Neural cell (in vitro differentiated cells): ENCODE data around the gene BARD1. TPM values are rescaled to one million over a fixed set of nuclear protein-coding genes. Genes with fewer than 3 reads are reported as not detected.

Experiments
- H2AFZ ChIP-seq: fragments of 200-600, 300-800 bp; sonication (generic), shearing (Covaris generic); 2 replicates; pipeline ENCODE4 v1.6.0; 2014; ENCODE audit warnings: low read depth, mild to moderate bottlenecking, antibody characterized with exemption, low read length, moderate library complexity
- H3F3A ChIP-seq: fragments of 200-600 bp; shearing (Covaris generic); 2 replicates; pipeline ENCODE4 v1.6.1; 2016; ENCODE audit warnings: mild to moderate bottlenecking, moderate library complexity, mixed read lengths, antibody characterized with exemption, low read length; ENCODE audit not compliant: insufficient read depth, poor library complexity, severe bottlenecking
- H3K27ac ChIP-seq: fragments of 200-600, 300-800 bp; sonication (generic), shearing (Covaris generic); 2 replicates; pipeline ENCODE4 v1.5.1; 2014; ENCODE audit warnings: mild to moderate bottlenecking, low read length, moderate library complexity
- H3K27me3 ChIP-seq: fragments of 300-800, 200-600 bp; sonication (generic), shearing (Covaris generic); 2 replicates; pipeline ENCODE4 v1.6.0; 2014; ENCODE audit warnings: mild to moderate bottlenecking, low read depth, low read length, moderate library complexity; ENCODE audit not compliant: insufficient read depth
- H3K36me3 ChIP-seq: fragments of 300-800, 200-600 bp; sonication (generic), shearing (Covaris generic); 2 replicates; pipeline ENCODE4 v1.5.1; 2014; ENCODE audit warnings: mild to moderate bottlenecking, antibody characterized with exemption, low read length, moderate library complexity; ENCODE audit not compliant: insufficient read depth
- H3K4me2 ChIP-seq: fragments of 300-800, 200-600 bp; sonication (generic), shearing (Covaris generic); 2 replicates; pipeline ENCODE4 v1.6.0; 2014; ENCODE audit warnings: mild to moderate bottlenecking, low read length
- H3K4me3 ChIP-seq: fragments of 300-800, 200-600 bp; sonication (generic), shearing (Covaris generic); 2 replicates; pipeline ENCODE4 v1.5.1; 2014; ENCODE audit warnings: mild to moderate bottlenecking, low read length, moderate library complexity
- H3K79me2 ChIP-seq: fragments of 200-600 bp; shearing (Covaris generic); replicated peaks from 2 replicates; pipeline ENCODE4 v1.6.0; 2014; ENCODE audit warnings: mild to moderate bottlenecking, low read length, moderate library complexity; ENCODE audit not compliant: insufficient read depth
- H3K9ac ChIP-seq: fragments of 300-800, 200-600 bp; sonication (generic), shearing (Covaris generic); 2 replicates; pipeline ENCODE4 v1.6.1; 2016; ENCODE audit warnings: mild to moderate bottlenecking, low read length, mixed read lengths
- H3K9me2 ChIP-seq: fragments of 200-600 bp; shearing (Covaris generic); 2 replicates; pipeline ENCODE4 v1.6.1; 2016; ENCODE audit warnings: mild to moderate bottlenecking, low read length, mixed read lengths; ENCODE audit not compliant: insufficient read depth
- H3K9me3 ChIP-seq: fragments of 200-600, 300-800 bp; sonication (generic), shearing (Covaris generic); 2 replicates; pipeline ENCODE4 v1.6.1; 2016; ENCODE audit warnings: mild to moderate bottlenecking, mixed run types, low read length, moderate library complexity, mixed read lengths
- H4K20me1 ChIP-seq: fragments of 200-600 bp; shearing (Covaris generic); 2 replicates; pipeline ENCODE4 v1.6.1; 2016; ENCODE audit warnings: mild to moderate bottlenecking, mixed run types; ENCODE audit not compliant: insufficient read depth
- EP300 ChIP-seq: fragments of 450-650 bp; conservative IDR thresholded peaks from 2 replicates; pipeline ENCODE4 v1.6.1; 2014; ENCODE audit warnings: antibody characterized with exemption, mild to moderate bottlenecking, moderate library complexity; ENCODE audit not compliant: poor library complexity, severe bottlenecking
- EZH2 ChIP-seq: fragments of 200-600, 300-800 bp; shearing (Covaris generic), sonication (generic); IDR thresholded peaks from 2 replicates; pipeline ENCODE4 v1.6.1; 2014; ENCODE audit warnings: antibody characterized with exemption, low read length, borderline replicate concordance, mild to moderate bottlenecking; ENCODE audit not compliant: insufficient read depth, poor library complexity, severe bottlenecking
- MXI1 ChIP-seq: fragments of 450-650 bp; conservative IDR thresholded peaks from 2 replicates; pipeline ENCODE4 v1.6.1; 2014; ENCODE audit warnings: antibody characterized with exemption, mild to moderate bottlenecking; ENCODE audit not compliant: poor library complexity, severe bottlenecking
- POLR2AphosphoS5 ChIP-seq: IDR thresholded peaks from 2 replicates; pipeline ENCODE4 v1.6.1; 2012
- RAD21 ChIP-seq: fragments of 450-650 bp; conservative IDR thresholded peaks from 2 replicates; pipeline ENCODE4 v1.6.1; 2014; ENCODE audit warnings: antibody characterized with exemption, mild to moderate bottlenecking, moderate library complexity
- SMC3 ChIP-seq: fragments of 450-650 bp; conservative IDR thresholded peaks from 2 replicates; pipeline ENCODE4 v1.6.1; 2014; ENCODE audit warnings: antibody characterized with exemption, mild to moderate bottlenecking, moderate library complexity; ENCODE audit not compliant: poor library complexity
- TAF1 ChIP-seq: IDR thresholded peaks from 2 replicates; pipeline ENCODE4 v1.6.1; 2012; ENCODE audit warnings: low read depth
- polyA plus RNA-seq: library from polyadenylated mRNA; depleted of rRNA; stranded (reverse); fragments of >200 nt; gene quantifications from 2 replicates; pipeline ENCODE4 v1.2.3, GENCODE V29; 2014
- TF ChIP-seq, protein P1 (sequence below): fragments of 450-650 bp; IDR thresholded peaks from 2 replicates; pipeline ENCODE4 v1.5.1; 2014; ENCODE audit warnings: antibody characterized with exemption, mild to moderate bottlenecking, moderate library complexity; ENCODE audit not compliant: poor library complexity, severe bottlenecking
- TF ChIP-seq, protein P2 (sequence below): IDR thresholded peaks from 2 replicates; pipeline ENCODE4 v1.6.1; 2012; ENCODE audit warnings: borderline replicate concordance

Gene BARD1
- polyA plus RNA-seq, 1 donor from 2014 or later: 0.57 TPM

- Histone ChIP-seq H3K27ac (no peak overlapping the region), H3K36me3 (no peaks in the 10 kb centered on the region), H3K9ac (no peak overlapping the region), H3K4me2 (no peak overlapping the region), H3K27me3 (no peaks in the 10 kb centered on the region), H4K20me1 (no peaks in the 10 kb centered on the region), H3K79me2 (peaks cover 12% of the 10 kb centered on the region), H2AFZ (no peak overlapping the region), H3K9me2 (no peaks in the 10 kb centered on the region), H3F3A (no peaks in the 10 kb centered on the region), H3K4me3 (no peak overlapping the region), H3K9me3 (no peaks in the 10 kb centered on the region)
- TF ChIP-seq, protein P1, sequence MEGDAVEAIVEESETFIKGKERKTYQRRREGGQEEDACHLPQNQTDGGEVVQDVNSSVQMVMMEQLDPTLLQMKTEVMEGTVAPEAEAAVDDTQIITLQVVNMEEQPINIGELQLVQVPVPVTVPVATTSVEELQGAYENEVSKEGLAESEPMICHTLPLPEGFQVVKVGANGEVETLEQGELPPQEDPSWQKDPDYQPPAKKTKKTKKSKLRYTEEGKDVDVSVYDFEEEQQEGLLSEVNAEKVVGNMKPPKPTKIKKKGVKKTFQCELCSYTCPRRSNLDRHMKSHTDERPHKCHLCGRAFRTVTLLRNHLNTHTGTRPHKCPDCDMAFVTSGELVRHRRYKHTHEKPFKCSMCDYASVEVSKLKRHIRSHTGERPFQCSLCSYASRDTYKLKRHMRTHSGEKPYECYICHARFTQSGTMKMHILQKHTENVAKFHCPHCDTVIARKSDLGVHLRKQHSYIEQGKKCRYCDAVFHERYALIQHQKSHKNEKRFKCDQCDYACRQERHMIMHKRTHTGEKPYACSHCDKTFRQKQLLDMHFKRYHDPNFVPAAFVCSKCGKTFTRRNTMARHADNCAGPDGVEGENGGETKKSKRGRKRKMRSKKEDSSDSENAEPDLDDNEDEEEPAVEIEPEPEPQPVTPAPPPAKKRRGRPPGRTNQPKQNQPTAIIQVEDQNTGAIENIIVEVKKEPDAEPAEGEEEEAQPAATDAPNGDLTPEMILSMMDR: no peak
- TF ChIP-seq TAF1 (no peak), EP300 (no peak), EZH2 (no peak), MXI1 (no peak), RAD21 (no peak), SMC3 (no peak), POLR2AphosphoS5 (no peak)
- TF ChIP-seq, protein P2, sequence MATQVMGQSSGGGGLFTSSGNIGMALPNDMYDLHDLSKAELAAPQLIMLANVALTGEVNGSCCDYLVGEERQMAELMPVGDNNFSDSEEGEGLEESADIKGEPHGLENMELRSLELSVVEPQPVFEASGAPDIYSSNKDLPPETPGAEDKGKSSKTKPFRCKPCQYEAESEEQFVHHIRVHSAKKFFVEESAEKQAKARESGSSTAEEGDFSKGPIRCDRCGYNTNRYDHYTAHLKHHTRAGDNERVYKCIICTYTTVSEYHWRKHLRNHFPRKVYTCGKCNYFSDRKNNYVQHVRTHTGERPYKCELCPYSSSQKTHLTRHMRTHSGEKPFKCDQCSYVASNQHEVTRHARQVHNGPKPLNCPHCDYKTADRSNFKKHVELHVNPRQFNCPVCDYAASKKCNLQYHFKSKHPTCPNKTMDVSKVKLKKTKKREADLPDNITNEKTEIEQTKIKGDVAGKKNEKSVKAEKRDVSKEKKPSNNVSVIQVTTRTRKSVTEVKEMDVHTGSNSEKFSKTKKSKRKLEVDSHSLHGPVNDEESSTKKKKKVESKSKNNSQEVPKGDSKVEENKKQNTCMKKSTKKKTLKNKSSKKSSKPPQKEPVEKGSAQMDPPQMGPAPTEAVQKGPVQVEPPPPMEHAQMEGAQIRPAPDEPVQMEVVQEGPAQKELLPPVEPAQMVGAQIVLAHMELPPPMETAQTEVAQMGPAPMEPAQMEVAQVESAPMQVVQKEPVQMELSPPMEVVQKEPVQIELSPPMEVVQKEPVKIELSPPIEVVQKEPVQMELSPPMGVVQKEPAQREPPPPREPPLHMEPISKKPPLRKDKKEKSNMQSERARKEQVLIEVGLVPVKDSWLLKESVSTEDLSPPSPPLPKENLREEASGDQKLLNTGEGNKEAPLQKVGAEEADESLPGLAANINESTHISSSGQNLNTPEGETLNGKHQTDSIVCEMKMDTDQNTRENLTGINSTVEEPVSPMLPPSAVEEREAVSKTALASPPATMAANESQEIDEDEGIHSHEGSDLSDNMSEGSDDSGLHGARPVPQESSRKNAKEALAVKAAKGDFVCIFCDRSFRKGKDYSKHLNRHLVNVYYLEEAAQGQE: no peak
Measured at GRCh38 chr2:214801068-214801467, 8.4 kb downstream of the BARD1 start.

- Histone ChIP-seq H3K27me3 (no peaks in the 10 kb centered on the region), H3K4me3 (no peak overlapping the region), H3K79me2 (peaks cover 6% of the 10 kb centered on the region), H2AFZ (no peak overlapping the region), H3K36me3 (no peaks in the 10 kb centered on the region), H3K9ac (no peak overlapping the region), H4K20me1 (no peaks in the 10 kb centered on the region), H3F3A (no peaks in the 10 kb centered on the region), H3K9me3 (no peaks in the 10 kb centered on the region), H3K27ac (no peak overlapping the region), H3K9me2 (no peaks in the 10 kb centered on the region), H3K4me2 (no peak overlapping the region)
- no peak for TF ChIP-seq SMC3
- TF ChIP-seq MXI1: no peak
- TF ChIP-seq EZH2: no peak
- no peak for TF ChIP-seq TAF1
- TF ChIP-seq, protein P1: no peak
- no peak for TF ChIP-seq POLR2AphosphoS5
- no peak for TF ChIP-seq EP300
- no peak for TF ChIP-seq RAD21
- TF ChIP-seq, protein P2: no peak
Measured at GRCh38 chr2:214800180-214800579, 9.3 kb downstream of the BARD1 start.
